Keratinocyte (primary cell): ENCODE results near the gene GPR39. TPM values are rescaled to one million over a fixed set of nuclear protein-coding genes. Genes with fewer than 3 reads are reported as not detected.
A peak's percentile ranks its signal among the peaks of the same experiment; 100 is the strongest.

Source experiments
- DNase-seq: peaks from one replicate; pipeline ENCODE4 v3.0.0-alpha.2; 2011; ENCODE audit warnings: low read depth, missing footprints, low spot score
- FAIRE-seq: peaks from 2 replicates; lab custom pipeline; 2011; peaks lifted over from hg19 to GRCh38; lab: Jason Lieb, UNC
- H2AFZ ChIP-seq: 2 replicates; pipeline ENCODE4 v1.6.0; 2012; ENCODE audit warnings: low read length, control low read depth, inconsistent platforms; ENCODE audit not compliant: control insufficient read depth
- H3K27ac ChIP-seq: 2 replicates; pipeline ENCODE4 v1.5.1; 2011; ENCODE audit warnings: low read length; ENCODE audit not compliant: control insufficient read depth, insufficient read depth
- H3K27me3 ChIP-seq: 3 replicates; pipeline ENCODE4 v1.6.0; 2011; ENCODE audit warnings: low read length; ENCODE audit not compliant: control insufficient read depth, insufficient read depth; ENCODE audit errors: extremely low read depth
- H3K36me3 ChIP-seq, 2 experiments: 2 replicates in 1 of 2; 3 replicates in 1 of 2; pipeline ENCODE4 v1.5.1; 2011; ENCODE audit warnings: low read length in 2 of 2, mild to moderate bottlenecking in 1 of 2; ENCODE audit not compliant: control insufficient read depth in 2 of 2, insufficient read depth in 2 of 2; ENCODE audit errors: extremely low read depth in 1 of 2
- H3K4me1 ChIP-seq: 3 replicates; pipeline ENCODE4 v1.5.1; 2011; ENCODE audit warnings: low read length; ENCODE audit not compliant: control insufficient read depth, insufficient read depth; ENCODE audit errors: extremely low read depth
- H3K4me2 ChIP-seq: 3 replicates; pipeline ENCODE4 v1.6.0; 2011; ENCODE audit warnings: low read depth, low read length; ENCODE audit not compliant: control insufficient read depth, insufficient read depth; ENCODE audit errors: extremely low read depth
- H3K4me3 ChIP-seq, 3 experiments: fragments of 200-600 bp in 1 of 3; sonication (generic) in 1 of 3; 2 replicates in 2 of 3; 3 replicates in 1 of 3; pipeline ENCODE4 v1.5.1; 2011 to 2016; ENCODE audit warnings: low read length in 3 of 3, mild to moderate bottlenecking in 3 of 3, control low read depth in 2 of 3, inconsistent platforms in 1 of 3, low read depth in 1 of 3, mixed read lengths in 1 of 3, mixed run types in 1 of 3, moderate library complexity in 1 of 3; ENCODE audit not compliant: control insufficient read depth in 2 of 3, insufficient read depth in 2 of 3; ENCODE audit errors: extremely low read depth in 1 of 3
- H3K79me2 ChIP-seq: 2 replicates; pipeline ENCODE4 v1.6.0; 2012; ENCODE audit warnings: low read length; ENCODE audit not compliant: control insufficient read depth, insufficient read depth
- H3K9ac ChIP-seq: 3 replicates; pipeline ENCODE4 v1.6.0; 2011; ENCODE audit warnings: low read length; ENCODE audit not compliant: control insufficient read depth, insufficient read depth; ENCODE audit errors: extremely low read depth
- H3K9me1 ChIP-seq: 3 replicates; pipeline ENCODE4 v1.6.0; 2011; ENCODE audit warnings: low read length; ENCODE audit not compliant: control insufficient read depth, insufficient read depth; ENCODE audit errors: extremely low read depth
- H3K9me3 ChIP-seq: 2 replicates; pipeline ENCODE4 v1.5.1; 2012; ENCODE audit warnings: low read depth, low read length; ENCODE audit not compliant: control insufficient read depth
- H4K20me1 ChIP-seq: 3 replicates; pipeline ENCODE4 v1.6.0; 2011; ENCODE audit warnings: low read length; ENCODE audit not compliant: control insufficient read depth, insufficient read depth; ENCODE audit errors: extremely low read depth
- CTCF ChIP-seq, 3 experiments: IDR thresholded peaks in 1 of 3; conservative IDR thresholded peaks in 1 of 3; optimal IDR thresholded peaks in 1 of 3; 2 replicates in 2 of 3; 3 replicates in 1 of 3; pipeline versions ENCODE3 to v1.5.1; 2011; ENCODE audit warnings: low read length in 3 of 3, mild to moderate bottlenecking in 3 of 3, moderate library complexity in 2 of 3, control low read depth in 1 of 3, inconsistent platforms in 1 of 3; ENCODE audit not compliant: insufficient read depth in 2 of 3; ENCODE audit errors: extremely low read depth in 1 of 3
- EZH2 ChIP-seq: IDR thresholded peaks from one replicate; pipeline ENCODE4 v1.6.1; 2012; ENCODE audit warnings: inconsistent platforms, mild to moderate bottlenecking, low read length, moderate library complexity
- dilution Hi-C: fragments of 300-500 bp; cut with MboI; formaldehyde crosslinking; loops from one replicate; pipeline ENCODE4 v1.7.0; 2020; ENCODE audit warnings: low sequenced_read_pairs; ENCODE audit not compliant: extremely low pct_ligation_motif_present
- polyA plus RNA-seq, 5 experiments: library from polyadenylated mRNA; depleted of rRNA in 3 of 5; stranded (reverse) in 3 of 5; stranded (forward) in 1 of 5; unstranded in 1 of 5; fragments of >200 nt; gene quantifications; 1 replicate in 1 of 5; 2 replicates in 3 of 5; 3 replicates in 1 of 5; pipeline versions ENCODE4 v1.2.1 to v1.2.3, GENCODE V29; 2011 to 2012; ENCODE audit warnings: missing spikeins in 2 of 5, low read depth in 1 of 5, low replicate concordance in 1 of 5

The GPR39 gene
- polyA plus RNA-seq, 1 donor (not counting 4 experiments of a cell fraction or from before 2014, with no cell fraction given), result 4.7 TPM

GRCh38 chr2:132420816-132421805 is 4.5 kb downstream of the GPR39 start:
- no peaks in the 10 kb centered on the region for H3K9me1 ChIP-seq
- H3K4me1 ChIP-seq, result peaks cover 42% of the 10 kb centered on the region
- TF ChIP-seq CTCF (optimal IDR thresholded peaks at IDR 0.05 in 1 of 3, IDR thresholded peaks at IDR 0.05 in 1 of 3, conservative IDR thresholded peaks at IDR 0.05 in 1 of 3; ENCODE audit: extremely low read depth in 1 of 3, insufficient read depth in 2 of 3, low read length in 3 of 3) (peak in 1 of 3 experiments; percentile 11), EZH2 (no peak)
- H3K9ac ChIP-seq, result no peak overlapping the region
- no peaks in the 10 kb centered on the region for H3K9me3 ChIP-seq
- FAIRE-seq (peak; percentile 77), DNase-seq (no peak)
- no peaks in the 10 kb centered on the region for H3K36me3 ChIP-seq
- H4K20me1 ChIP-seq, result no peaks in the 10 kb centered on the region
- peak overlapping the region in 2 of 3 experiments; percentile 15 to 46 for H3K4me3 ChIP-seq
- peak overlapping the region; percentile 86 for H3K4me2 ChIP-seq
- H3K27me3 ChIP-seq, result no peaks in the 10 kb centered on the region
- H3K27ac ChIP-seq, result peak overlapping the region; percentile 36
- H2AFZ ChIP-seq, result peak overlapping the region; percentile 21
- peaks cover 10% of the 10 kb centered on the region for H3K79me2 ChIP-seq
- dilution Hi-C loops, result no loop called here

GRCh38 chr2:132422736-132423135 is 6.1 kb downstream of the GPR39 start:
- H3K9me3 ChIP-seq, result no peaks in the 10 kb centered on the region
- H4K20me1 ChIP-seq, result no peaks in the 10 kb centered on the region
- no peak overlapping the region for H3K4me3 ChIP-seq
- peaks cover 31% of the 10 kb centered on the region for H3K4me1 ChIP-seq
- H3K4me2 ChIP-seq, result no peak overlapping the region
- no peak for DNase-seq
- no peak overlapping the region for H2AFZ ChIP-seq
- no peaks in the 10 kb centered on the region for H3K27me3 ChIP-seq
- H3K79me2 ChIP-seq, result peaks cover 1% of the 10 kb centered on the region
- H3K27ac ChIP-seq, result no peak overlapping the region
- TF ChIP-seq CTCF (optimal IDR thresholded peaks at IDR 0.05 in 1 of 3, IDR thresholded peaks at IDR 0.05 in 1 of 3, conservative IDR thresholded peaks at IDR 0.05 in 1 of 3; ENCODE audit: extremely low read depth in 1 of 3, insufficient read depth in 2 of 3, low read length in 3 of 3) (no peak), EZH2 (no peak)
- dilution Hi-C loops, result no loop called here
- no peak overlapping the region for H3K9ac ChIP-seq
- no peak for FAIRE-seq
- no peaks in the 10 kb centered on the region for H3K36me3 ChIP-seq
- H3K9me1 ChIP-seq, result no peaks in the 10 kb centered on the region
